Lung (tissue), 12 donors: ENCODE measurements around the gene CYRIA. TPM values are rescaled to one million over a fixed set of nuclear protein-coding genes. Genes with fewer than 3 reads are reported as not detected.

ENCODE experiments used
- ATAC-seq: fragments of 200-7000 bp; cut with Tn5 transposase; one replicate; pipeline ENCODE4 v1.9.1; 2020; ENCODE audit warnings: moderate number of reproducible peaks; ENCODE audit not compliant: insufficient read depth, low FRiP score
- DNase-seq, 3 donors: peaks; one replicate each; pipeline ENCODE4 v3.0.0-alpha.2; 2013 to 2017
- H3K27ac ChIP-seq, 2 donors: one replicate each; pipeline ENCODE4 v1.5.1; 2013; ENCODE audit warnings: mild to moderate bottlenecking in 2 of 2, moderate library complexity in 2 of 2, control low read depth in 1 of 2, inconsistent platforms in 1 of 2, low read depth in 1 of 2, low read length in 1 of 2
- H3K27me3 ChIP-seq, 3 donors: one replicate each; pipeline ENCODE4 v1.5.1; 2013; ENCODE audit warnings: low read length in 2 of 3; ENCODE audit not compliant: control insufficient read depth in 3 of 3, insufficient read depth in 3 of 3
- H3K36me3 ChIP-seq, 4 donors: one replicate each; pipeline ENCODE4 v1.5.1; 2013; ENCODE audit warnings: low read length in 4 of 4, mild to moderate bottlenecking in 1 of 4, moderate library complexity in 1 of 4; ENCODE audit not compliant: control insufficient read depth in 4 of 4, insufficient read depth in 4 of 4
- H3K4me1 ChIP-seq, 5 donors: one replicate each; pipeline ENCODE4 v1.5.1; 2013; ENCODE audit warnings: low read length in 5 of 5, mild to moderate bottlenecking in 2 of 5, moderate library complexity in 1 of 5; ENCODE audit not compliant: control insufficient read depth in 5 of 5, insufficient read depth in 5 of 5
- H3K4me3 ChIP-seq: one replicate; pipeline ENCODE4 v1.5.1; 2013; ENCODE audit warnings: mild to moderate bottlenecking, control low read depth, moderate library complexity
- H3K9ac ChIP-seq, 2 donors: one replicate each; pipeline ENCODE4 v1.5.1; 2013; ENCODE audit warnings: low read length in 2 of 2, control low read depth in 1 of 2; ENCODE audit not compliant: insufficient read depth in 1 of 2
- H3K9me3 ChIP-seq, 4 donors: one replicate each; pipeline ENCODE4 v1.5.1; 2013; ENCODE audit warnings: low read length in 3 of 4, mild to moderate bottlenecking in 1 of 4, moderate library complexity in 1 of 4; ENCODE audit not compliant: control insufficient read depth in 4 of 4, insufficient read depth in 3 of 4
- WGBS, 2 donors: extraction: QIAGEN DNeasy Blood & Tissue Kit; methylation state at CpG; one replicate each; pipeline ENCODE4 v1.1.7; 2013; 5-methylcytosine and 5-hydroxymethylcytosine counted together
- polyA plus RNA-seq, 2 donors: library from polyadenylated mRNA; stranded (reverse); fragments of 200-250 nt; gene quantifications; one replicate each; pipeline ENCODE4 v1.2.1, GENCODE V29; 2013
- total RNA-seq, 2 donors: library from RNA; depleted of rRNA in 1 of 2; stranded (reverse); fragments of >200 nt in 1 of 2; gene quantifications; one replicate each; pipeline ENCODE4 v1.2.1, GENCODE V29; 2014 to 2021
- TF ChIP-seq, protein P1 (sequence below): IDR thresholded peaks from 2 replicates; pipeline ENCODE4 v1.5.1; 2012; ENCODE audit warnings: mild to moderate bottlenecking; ENCODE audit errors: control extremely low read depth, extremely low read depth
- donor health status: control.
- donor health status: control.
- donor health status: Bipolar disorder and iron deficiency.
- donor health status: healthy.
- donor health status: DM: yes; HTN: yes; CAD: no.

CYRIA gene
- total and polyA plus RNA-seq, 4 donors: 4.3 to 23.6 (median 16.6) TPM

DNA sequence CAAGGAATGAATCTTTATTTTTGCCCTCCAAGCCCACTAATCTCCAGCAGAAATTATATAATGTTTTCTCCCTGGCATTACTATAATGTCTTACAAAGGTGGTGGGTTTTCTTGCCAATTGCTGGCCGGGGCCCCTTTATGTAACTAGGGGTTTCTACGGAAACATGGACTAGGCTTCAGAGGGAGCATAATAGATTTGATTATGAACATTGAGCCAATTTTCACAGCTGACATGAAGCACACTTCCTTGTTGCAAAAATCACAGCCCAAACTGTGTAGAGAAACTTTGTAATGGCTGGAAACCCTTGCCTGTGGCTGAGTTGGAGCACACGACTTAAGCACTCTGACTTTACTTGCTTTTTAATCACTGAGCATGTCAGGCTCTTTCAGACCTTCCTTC is 3.8 kb upstream of the CYRIA start:
- no peak overlapping the region for H3K27ac ChIP-seq
- ATAC-seq (no peak), DNase-seq (peak in 2 of 3 donors; percentile 54 to 58)
- H3K4me3 ChIP-seq: no peak overlapping the region
- peaks cover 0 to 23% (median 4%) of the 10 kb centered on the region in 5 donors for H3K4me1 ChIP-seq
- H3K9me3 ChIP-seq: no peaks in the 10 kb centered on the region
- H3K27me3 ChIP-seq: no peaks in the 10 kb centered on the region
- H3K36me3 ChIP-seq: no peaks in the 10 kb centered on the region
- no peak overlapping the region for H3K9ac ChIP-seq
- TF ChIP-seq, protein P1, sequence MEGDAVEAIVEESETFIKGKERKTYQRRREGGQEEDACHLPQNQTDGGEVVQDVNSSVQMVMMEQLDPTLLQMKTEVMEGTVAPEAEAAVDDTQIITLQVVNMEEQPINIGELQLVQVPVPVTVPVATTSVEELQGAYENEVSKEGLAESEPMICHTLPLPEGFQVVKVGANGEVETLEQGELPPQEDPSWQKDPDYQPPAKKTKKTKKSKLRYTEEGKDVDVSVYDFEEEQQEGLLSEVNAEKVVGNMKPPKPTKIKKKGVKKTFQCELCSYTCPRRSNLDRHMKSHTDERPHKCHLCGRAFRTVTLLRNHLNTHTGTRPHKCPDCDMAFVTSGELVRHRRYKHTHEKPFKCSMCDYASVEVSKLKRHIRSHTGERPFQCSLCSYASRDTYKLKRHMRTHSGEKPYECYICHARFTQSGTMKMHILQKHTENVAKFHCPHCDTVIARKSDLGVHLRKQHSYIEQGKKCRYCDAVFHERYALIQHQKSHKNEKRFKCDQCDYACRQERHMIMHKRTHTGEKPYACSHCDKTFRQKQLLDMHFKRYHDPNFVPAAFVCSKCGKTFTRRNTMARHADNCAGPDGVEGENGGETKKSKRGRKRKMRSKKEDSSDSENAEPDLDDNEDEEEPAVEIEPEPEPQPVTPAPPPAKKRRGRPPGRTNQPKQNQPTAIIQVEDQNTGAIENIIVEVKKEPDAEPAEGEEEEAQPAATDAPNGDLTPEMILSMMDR: no peak
- 71 to 86% methylated on average over 3 of the region's 3 CpGs for WGBS, 2 donors

DNA sequence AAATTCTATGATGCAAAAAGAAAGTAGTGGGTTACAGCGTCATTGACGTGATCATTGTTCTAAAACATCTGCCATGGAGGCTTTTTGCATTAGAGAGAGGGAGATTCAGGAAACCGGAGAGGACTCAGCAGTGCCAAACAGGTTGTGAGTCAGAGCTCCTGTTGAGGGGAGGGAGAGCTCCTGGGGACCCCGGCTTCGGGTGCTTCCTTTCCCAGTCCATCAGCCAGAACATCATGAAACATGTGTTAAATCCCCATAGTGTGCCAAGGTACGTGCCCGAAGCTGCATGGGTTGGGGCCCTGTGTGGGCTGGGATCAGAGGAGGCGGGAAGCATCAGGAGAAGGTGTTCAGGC is 791 bp upstream of the CYRIA start:
- Histone ChIP-seq H3K36me3 (no peaks in the 10 kb centered on the region), H3K9ac (peak overlapping the region in 1 of 2 donors; percentile 53), H3K4me1 (peaks cover 0 to 46% (median 15%) of the 10 kb centered on the region in 5 donors), H3K27ac (peak overlapping the region in 1 of 2 donors; percentile 1), H3K9me3 (no peaks in the 10 kb centered on the region), H3K4me3 (no peak overlapping the region), H3K27me3 (no peaks in the 10 kb centered on the region)
- WGBS, 2 donors: 46% methylated on average over 8 of the region's 8 CpGs
- TF ChIP-seq, protein P1: no peak
- ATAC-seq (no peak), DNase-seq (peak in 1 of 3 donors; percentile 64)

DNA sequence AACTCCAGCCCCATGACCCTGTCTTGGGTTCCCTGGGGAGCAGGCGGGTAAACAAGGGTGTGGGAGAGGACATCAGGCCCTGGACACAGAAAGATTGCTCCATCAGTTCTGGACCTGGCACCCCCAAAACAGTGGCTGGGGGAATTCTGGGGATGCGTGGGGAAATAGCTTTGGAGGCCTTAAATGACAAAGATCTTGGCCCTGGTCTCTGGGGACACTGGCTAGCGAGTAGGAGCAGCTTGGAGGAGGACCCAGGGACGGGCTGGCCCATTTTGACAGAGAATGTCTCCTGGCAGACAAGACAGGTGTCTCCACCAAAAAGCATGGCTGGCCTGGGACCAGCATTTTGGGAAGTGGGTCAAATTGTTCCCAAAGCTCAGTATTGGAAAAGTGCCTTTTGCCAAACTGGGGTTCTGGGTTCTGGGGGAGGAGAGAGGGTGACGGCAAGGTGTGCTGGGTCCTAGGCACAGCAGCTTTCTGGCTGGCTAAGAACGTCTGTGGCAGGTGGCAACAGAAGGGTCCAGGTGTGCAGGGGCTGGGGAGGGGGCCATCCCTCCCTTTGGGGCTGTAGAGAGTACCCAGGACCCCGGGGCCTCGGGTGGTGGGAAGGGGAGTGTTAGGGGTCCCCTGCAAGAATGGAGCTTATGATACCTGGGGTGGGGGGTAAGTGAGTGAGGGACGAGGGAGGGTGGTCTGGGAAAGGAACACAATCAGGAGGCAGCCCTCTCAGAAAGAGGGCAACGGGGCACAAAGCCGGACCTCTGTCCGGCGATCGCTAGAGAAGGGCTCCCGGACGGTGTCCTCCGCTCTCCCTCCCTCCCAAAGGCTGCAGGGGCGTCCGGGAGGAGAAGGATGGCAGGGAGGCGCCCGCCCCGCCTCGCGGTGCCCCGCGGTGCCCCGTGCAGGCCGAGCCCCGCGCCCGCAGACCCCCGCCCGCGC is 556 bp downstream of the CYRIA start:
- peaks cover 0 to 51% (median 17%) of the 10 kb centered on the region in 5 donors for H3K4me1 ChIP-seq

More for the DNA sequence above, 556 bp downstream of the CYRIA start:
- Histone ChIP-seq H3K36me3 (no peaks in the 10 kb centered on the region), H3K4me3 (peak overlapping the region; percentile 60), H3K9ac (peak overlapping the region in 1 of 2 donors; percentile 67), H3K27ac (peak overlapping the region in 1 of 2 donors; percentile 87), H3K27me3 (no peaks in the 10 kb centered on the region), H3K9me3 (no peaks in the 10 kb centered on the region)
- WGBS, 2 donors: 7 to 11% methylated on average over 28 to 34 of the region's 34 CpGs
- TF ChIP-seq, protein P1: no peak
- ATAC-seq (no peak), DNase-seq (peak in 1 of 3 donors; percentile 19)
